BLaER1 treated with 17β-estradiol and CSF1 and Interleukin-3, amounts not matched to agents 10 nM and 100 nM (cell line): ENCODE data around the gene GRIK3.
A peak's percentile ranks its signal among the peaks of the same experiment; 100 is the strongest.

Source experiments
- H3K27ac ChIP-seq, 11 experiments: shearing (Covaris generic); formaldehyde crosslinking; 2 replicates each; pipeline ENCODE4 v1.8.1; 2022
- H3K27me3 ChIP-seq, 11 experiments: shearing (Covaris generic); formaldehyde crosslinking; 2 replicates each; pipeline ENCODE4 v1.8.1; 2022
- H3K36me3 ChIP-seq, 11 experiments: shearing (Covaris generic); formaldehyde crosslinking; 2 replicates each; pipeline ENCODE4 v1.8.1; 2022
- H3K4me1 ChIP-seq, 10 experiments: shearing (Covaris generic); formaldehyde crosslinking; 2 replicates each; pipeline ENCODE4 v1.8.1; 2022
- H3K4me2 ChIP-seq, 11 experiments: shearing (Covaris generic); formaldehyde crosslinking; 2 replicates each; pipeline ENCODE4 v1.8.1; 2022
- H3K4me3 ChIP-seq, 10 experiments: shearing (Covaris generic); formaldehyde crosslinking; 2 replicates each; pipeline ENCODE4 v1.8.1; 2022
- H3K9ac ChIP-seq, 11 experiments: shearing (Covaris generic); formaldehyde crosslinking; 2 replicates each; pipeline ENCODE4 v1.8.1; 2022
- H3K9me3 ChIP-seq, 11 experiments: shearing (Covaris generic); formaldehyde crosslinking; replicated peaks in 1 of 11; 2 replicates each; pipeline ENCODE4 v1.8.1; 2022
- H4K20me1 ChIP-seq, 11 experiments: shearing (Covaris generic); formaldehyde crosslinking; 2 replicates each; pipeline ENCODE4 v1.8.1; 2022
- Cebpa-rat ChIP-seq, 11 experiments: shearing (Covaris generic); IDR thresholded peaks; 2 replicates each; pipeline ENCODE4 v1.8.1; 2022

Gene GRIK3

DNA sequence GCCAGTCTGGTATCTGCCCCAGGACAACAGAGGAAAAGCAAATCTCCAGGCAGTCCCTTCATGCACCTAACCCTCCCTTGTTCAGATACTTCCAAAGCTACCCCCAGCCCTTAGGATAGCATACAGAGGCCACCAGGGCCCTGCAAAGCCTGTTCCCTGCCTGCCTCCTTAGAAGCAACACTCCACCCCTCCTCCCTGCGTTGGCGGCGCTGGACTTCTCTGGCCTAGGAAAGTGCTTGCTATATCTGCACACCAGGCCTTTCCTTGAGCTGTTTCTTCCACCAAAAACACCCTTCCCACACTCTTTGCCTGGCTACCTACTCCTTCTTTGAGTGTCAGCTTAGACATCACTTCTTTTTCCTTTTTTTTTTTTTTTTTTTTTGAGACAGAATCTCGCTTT lies 61.3 kb downstream of the GRIK3 start:
- no peaks in the 10 kb centered on the region for H3K27me3 ChIP-seq
- no peaks in the 10 kb centered on the region for H3K4me1 ChIP-seq
- TF ChIP-seq Cebpa-rat (IDR thresholded peaks at IDR 0.05), result no peak
- no peak overlapping the region for H3K4me2 ChIP-seq
- peaks cover 0 to 9% (median 0%) of the 10 kb centered on the region in 11 experiments; a peak in 1 of 22 replicates for H4K20me1 ChIP-seq
- H3K4me3 ChIP-seq, result no peak overlapping the region
- no peak overlapping the region for H3K9ac ChIP-seq
- H3K36me3 ChIP-seq, result no peaks in the 10 kb centered on the region
- no peak overlapping the region for H3K27ac ChIP-seq
- H3K9me3 ChIP-seq, result peaks cover 0 to 4% (median 0%) of the 10 kb centered on the region in 11 experiments; a peak in 4 of 22 replicates

DNA sequence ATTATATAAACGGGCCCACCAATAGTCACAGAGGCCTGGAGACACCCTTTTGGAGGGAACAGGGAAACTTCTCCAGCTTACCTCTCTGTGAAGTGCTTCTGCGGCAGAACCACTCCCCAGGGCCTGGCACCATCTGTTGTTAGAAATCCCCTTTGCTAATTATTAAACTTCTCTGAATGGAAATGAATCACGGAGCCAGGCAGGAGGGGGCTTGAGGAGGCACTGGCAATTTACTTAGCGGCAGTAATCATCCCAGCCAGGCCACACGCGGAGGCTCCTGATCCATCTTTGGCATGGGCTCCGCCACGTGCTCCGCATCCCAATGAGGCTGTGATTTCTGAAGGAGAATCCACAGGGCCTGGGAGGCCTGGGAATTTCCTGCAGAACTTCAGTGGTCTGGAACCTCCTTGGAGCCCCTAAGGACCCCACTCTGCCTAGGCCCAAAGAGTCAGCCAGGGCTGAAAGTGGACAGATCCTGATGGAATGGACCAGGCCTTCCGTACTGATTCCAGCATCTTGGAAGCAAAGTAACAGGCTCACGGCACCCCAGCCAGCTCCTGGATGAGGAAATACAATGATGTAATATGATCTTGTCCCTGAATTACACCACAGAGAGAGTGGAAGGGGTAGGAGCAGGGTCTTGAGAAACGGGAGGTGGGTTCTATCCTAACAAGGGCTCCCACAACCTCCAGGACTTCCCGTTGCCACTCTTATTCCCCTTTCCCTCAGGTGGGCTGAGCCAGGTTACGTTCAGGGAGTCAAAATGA lies 62.3 kb downstream of the GRIK3 start:
- Histone ChIP-seq H3K27me3 (no peaks in the 10 kb centered on the region), H3K9me3 (no peaks in the 10 kb centered on the region), H3K4me1 (no peaks in the 10 kb centered on the region), H3K9ac (no peak overlapping the region), H3K4me2 (no peak overlapping the region), H3K27ac (no peak overlapping the region), H3K4me3 (no peak overlapping the region), H3K36me3 (no peaks in the 10 kb centered on the region), H4K20me1 (peaks cover 0 to 9% (median 0%) of the 10 kb centered on the region in 11 experiments; a peak in 2 of 22 replicates)
- TF ChIP-seq Cebpa-rat (IDR thresholded peaks at IDR 0.05), result no peak

DNA sequence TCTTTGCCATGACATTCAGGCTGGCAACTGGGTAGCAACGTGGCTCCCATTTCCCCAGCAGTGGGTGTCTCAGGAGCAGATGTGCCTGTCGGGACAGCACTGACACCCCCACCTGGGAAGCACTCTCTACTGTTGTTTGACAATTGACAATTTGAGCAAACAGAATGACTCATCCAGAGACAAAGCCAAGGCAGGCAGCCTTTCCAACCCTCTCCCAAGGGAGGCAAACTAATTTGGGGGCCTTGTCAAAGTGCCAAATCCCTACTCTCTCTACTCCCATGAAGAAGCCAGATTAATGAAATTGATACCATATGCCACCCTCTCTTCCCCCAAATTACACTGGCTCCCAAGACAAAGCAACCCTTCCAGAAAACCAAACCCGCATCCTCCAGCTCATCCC lies 65.6 kb downstream of the GRIK3 start:
- no peaks in the 10 kb centered on the region for H3K9me3 ChIP-seq
- no peak overlapping the region for H3K27ac ChIP-seq
- H3K36me3 ChIP-seq, result no peaks in the 10 kb centered on the region
- peaks cover 0 to 20% (median 0%) of the 10 kb centered on the region in 11 experiments; a peak in 5 of 22 replicates for H4K20me1 ChIP-seq
- H3K4me2 ChIP-seq, result no peak overlapping the region
- H3K4me3 ChIP-seq, result no peak overlapping the region
- H3K9ac ChIP-seq, result no peak overlapping the region
- no peaks in the 10 kb centered on the region for H3K4me1 ChIP-seq
- H3K27me3 ChIP-seq, result no peaks in the 10 kb centered on the region
- TF ChIP-seq Cebpa-rat (IDR thresholded peaks at IDR 0.05), result no peak

DNA sequence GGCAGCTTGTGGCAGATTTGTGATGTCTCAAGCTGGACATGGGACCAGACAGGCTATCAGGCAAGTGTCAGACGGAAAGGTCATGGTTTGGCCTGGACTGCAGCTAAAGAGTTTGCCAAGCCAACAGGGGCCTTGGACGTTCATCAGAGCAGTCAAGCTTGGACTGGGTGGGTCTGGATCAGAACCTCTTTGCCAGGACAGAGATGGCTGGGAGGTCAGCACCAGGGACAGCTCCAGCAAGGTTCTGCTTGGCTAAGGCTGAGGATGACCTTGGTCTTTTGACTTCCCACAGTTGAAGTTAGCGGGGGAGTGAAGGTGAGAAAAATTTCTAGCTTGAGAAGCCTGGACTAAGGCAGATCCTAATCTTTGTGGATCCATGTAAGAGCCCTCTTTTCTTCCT lies 68.1 kb downstream of the GRIK3 start:
- Histone ChIP-seq H3K4me3 (no peak overlapping the region), H3K27me3 (no peaks in the 10 kb centered on the region), H3K27ac (no peak overlapping the region), H3K4me1 (peaks cover 0 to 13% (median 6%) of the 10 kb centered on the region in 10 experiments; a peak in 7 of 20 replicates), H3K4me2 (no peak overlapping the region), H3K9ac (no peak overlapping the region), H3K36me3 (no peaks in the 10 kb centered on the region), H3K9me3 (no peaks in the 10 kb centered on the region), H4K20me1 (peaks cover 0 to 23% (median 0%) of the 10 kb centered on the region in 11 experiments; a peak in 5 of 22 replicates)
- TF ChIP-seq Cebpa-rat (IDR thresholded peaks at IDR 0.05), result no peak

DNA sequence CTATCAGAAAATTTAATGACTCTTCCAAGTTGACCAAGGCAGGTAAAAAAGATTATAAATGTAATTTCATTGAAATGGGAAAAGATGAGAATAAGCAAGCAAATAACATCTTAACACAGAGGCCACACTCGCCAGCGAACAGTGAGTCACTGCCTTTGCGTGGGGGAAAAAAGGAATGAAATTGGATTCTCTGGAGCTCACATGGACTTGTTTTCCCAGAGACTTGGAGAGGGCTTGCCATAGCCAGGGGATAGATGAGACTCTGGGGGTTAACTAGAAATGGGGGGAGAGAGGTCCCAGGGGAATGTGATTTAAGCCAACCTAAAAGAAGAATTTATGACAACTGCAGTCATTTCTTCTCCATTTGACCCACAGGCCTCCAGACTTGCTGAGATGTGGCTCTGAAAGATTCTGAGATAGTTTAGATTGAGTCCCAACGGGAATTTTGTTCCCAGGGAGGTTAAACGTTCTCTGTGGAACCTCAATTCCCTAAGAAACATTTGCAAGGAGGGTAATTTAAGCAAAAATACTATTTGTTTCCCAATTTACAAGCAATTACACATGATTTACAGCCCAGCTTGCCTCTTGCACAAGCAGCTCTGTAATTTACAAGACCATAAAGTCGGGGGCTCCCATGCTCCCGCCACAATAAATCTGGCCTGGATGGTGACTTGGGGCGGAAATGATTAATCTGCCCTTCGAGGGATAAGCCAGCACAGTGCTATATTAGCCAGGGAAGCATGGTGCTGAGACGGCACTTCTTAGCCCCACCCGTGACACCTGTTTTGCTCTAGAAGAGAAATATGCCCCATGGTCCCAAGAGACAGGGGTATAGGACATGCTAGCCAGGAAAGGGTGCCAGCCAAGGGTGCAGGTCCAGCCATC lies 68.8 kb downstream of the GRIK3 start:
- Histone ChIP-seq H3K27ac (no peak overlapping the region), H3K36me3 (no peaks in the 10 kb centered on the region), H3K4me2 (no peak overlapping the region), H3K27me3 (no peaks in the 10 kb centered on the region), H3K9me3 (no peaks in the 10 kb centered on the region), H3K9ac (no peak overlapping the region), H4K20me1 (peaks cover 0 to 25% (median 0%) of the 10 kb centered on the region in 11 experiments; a peak in 5 of 22 replicates), H3K4me3 (no peak overlapping the region), H3K4me1 (peaks cover 0 to 13% (median 6%) of the 10 kb centered on the region in 10 experiments; a peak in 7 of 20 replicates)
- TF ChIP-seq Cebpa-rat (IDR thresholded peaks at IDR 0.05), result no peak

DNA sequence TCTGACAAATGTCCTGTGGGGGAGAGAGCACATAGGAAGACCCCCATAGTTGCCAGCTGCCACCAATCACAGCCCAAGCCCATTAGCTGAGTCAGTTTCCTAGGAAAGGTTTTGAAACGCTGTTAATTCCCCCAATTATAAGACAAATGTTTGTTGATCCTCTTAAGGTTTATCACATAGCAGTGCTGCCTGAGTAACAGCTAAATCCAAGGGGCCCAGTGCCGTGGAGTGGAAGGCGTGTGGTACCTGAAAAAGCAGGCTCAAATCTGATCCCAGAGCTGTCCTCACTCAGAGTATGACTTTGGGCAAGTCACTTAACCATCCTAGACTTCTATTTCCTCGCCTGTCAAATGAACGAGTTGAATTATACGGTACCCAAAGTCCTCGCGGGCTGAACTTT lies 69.5 kb downstream of the GRIK3 start:
- no peaks in the 10 kb centered on the region for H3K36me3 ChIP-seq
- peaks cover 0 to 13% (median 6%) of the 10 kb centered on the region in 10 experiments; a peak in 7 of 20 replicates for H3K4me1 ChIP-seq
- no peaks in the 10 kb centered on the region for H3K27me3 ChIP-seq
- H4K20me1 ChIP-seq, result peaks cover 0 to 32% (median 0%) of the 10 kb centered on the region in 11 experiments; a peak in 5 of 22 replicates
- H3K4me3 ChIP-seq, result no peak overlapping the region
- H3K4me2 ChIP-seq, result no peak overlapping the region
- H3K9me3 ChIP-seq, result no peaks in the 10 kb centered on the region
- no peak for TF ChIP-seq Cebpa-rat (IDR thresholded peaks at IDR 0.05)
- no peak overlapping the region for H3K9ac ChIP-seq
- no peak overlapping the region for H3K27ac ChIP-seq

DNA sequence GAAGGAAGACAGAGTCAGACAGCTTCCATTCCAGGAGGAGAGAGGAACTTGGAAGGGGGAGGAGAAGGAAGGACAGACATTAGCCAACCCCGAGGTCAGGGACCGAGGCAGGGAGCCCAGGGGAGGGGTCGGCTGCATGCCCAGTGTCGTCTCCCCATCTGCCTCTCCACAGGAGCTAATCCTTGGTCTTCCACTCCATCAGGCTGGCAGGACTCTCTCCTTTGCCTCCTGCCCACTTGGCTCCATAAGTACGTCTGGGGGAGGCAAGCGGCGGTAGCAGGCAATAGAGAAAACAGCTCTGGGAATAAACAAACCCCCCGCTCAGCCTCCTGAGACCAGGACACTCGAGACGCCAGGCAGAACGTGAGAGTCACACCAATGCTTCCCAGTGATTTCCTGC lies 71.3 kb downstream of the GRIK3 start:
- no peaks in the 10 kb centered on the region for H3K36me3 ChIP-seq
- no peak for TF ChIP-seq Cebpa-rat (IDR thresholded peaks at IDR 0.05)
- no peaks in the 10 kb centered on the region for H3K9me3 ChIP-seq
- peaks cover 0 to 29% (median 0%) of the 10 kb centered on the region in 11 experiments; a peak in 5 of 22 replicates for H4K20me1 ChIP-seq
- no peak overlapping the region for H3K27ac ChIP-seq
- H3K9ac ChIP-seq, result no peak overlapping the region
- H3K4me3 ChIP-seq, result no peak overlapping the region
- H3K4me2 ChIP-seq, result peak overlapping the region in 1 of 11 experiments; percentile 6; a peak in 1 of 22 replicates
- peaks cover 0 to 13% (median 6%) of the 10 kb centered on the region in 10 experiments; a peak in 7 of 20 replicates for H3K4me1 ChIP-seq
- H3K27me3 ChIP-seq, result no peaks in the 10 kb centered on the region

DNA sequence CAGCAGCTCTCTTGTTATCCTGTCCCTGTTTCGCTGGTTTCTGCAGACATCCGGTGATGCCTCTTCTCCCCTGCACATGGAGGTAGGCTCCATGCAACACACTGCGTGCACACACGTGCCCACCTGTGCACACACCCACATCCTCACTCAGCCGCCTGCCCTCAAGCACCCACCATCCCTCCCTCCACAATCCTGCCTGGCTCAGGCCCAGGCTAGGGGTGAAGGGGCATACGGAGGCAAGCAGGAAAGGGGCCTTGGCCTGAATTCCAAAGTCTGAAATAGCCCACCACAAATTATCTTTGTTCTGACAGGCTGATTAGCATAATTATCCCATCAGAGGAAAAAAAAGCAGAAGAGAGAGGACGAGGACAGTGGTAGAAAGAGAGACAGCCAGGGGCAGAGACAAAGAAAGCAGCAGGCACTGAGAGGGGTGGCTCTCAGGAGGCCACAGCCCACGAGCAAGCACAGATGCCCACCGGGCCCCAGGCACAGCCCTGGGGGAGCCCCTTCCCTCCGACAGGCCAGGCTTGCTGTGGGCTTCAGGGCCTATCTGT lies 73.2 kb downstream of the GRIK3 start:
- H3K4me2 ChIP-seq, result no peak overlapping the region
- no peak overlapping the region for H3K4me3 ChIP-seq
- H3K27ac ChIP-seq, result no peak overlapping the region
- no peaks in the 10 kb centered on the region for H3K27me3 ChIP-seq
- no peaks in the 10 kb centered on the region for H3K9me3 ChIP-seq
- no peak overlapping the region for H3K9ac ChIP-seq
- no peak for TF ChIP-seq Cebpa-rat (IDR thresholded peaks at IDR 0.05)
- H4K20me1 ChIP-seq, result peaks cover 0 to 35% (median 0%) of the 10 kb centered on the region in 11 experiments; a peak in 4 of 22 replicates
- H3K4me1 ChIP-seq, result peaks cover 0 to 22% (median 12%) of the 10 kb centered on the region in 10 experiments; a peak in 12 of 20 replicates
- H3K36me3 ChIP-seq, result no peaks in the 10 kb centered on the region

DNA sequence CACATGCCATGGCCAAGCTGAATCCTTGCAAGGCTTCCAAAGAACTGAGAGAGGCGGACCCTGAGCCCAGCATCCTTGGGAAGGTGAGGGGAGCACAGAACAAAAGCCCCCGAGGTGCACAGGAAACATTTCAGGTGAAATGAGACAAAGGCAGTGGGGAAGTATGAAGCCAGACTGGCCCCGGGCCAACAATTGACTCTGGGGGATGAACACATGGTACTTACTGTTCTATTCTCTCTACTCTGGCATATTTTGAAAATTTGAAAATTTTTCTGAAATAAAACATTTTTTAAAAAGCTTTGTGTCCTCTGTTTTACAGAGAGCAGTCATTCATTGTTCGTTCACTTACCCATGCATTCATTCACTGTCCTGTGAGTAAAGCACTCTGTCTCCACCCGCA lies 77.7 kb downstream of the GRIK3 start:
- Histone ChIP-seq H3K4me2 (peak overlapping the region in 4 of 11 experiments; percentile 21 to 87 (median 82); a peak in 5 of 22 replicates), H4K20me1 (peaks cover 0 to 22% (median 0%) of the 10 kb centered on the region in 11 experiments; a peak in 4 of 22 replicates), H3K4me3 (no peak overlapping the region), H3K36me3 (no peaks in the 10 kb centered on the region), H3K27me3 (no peaks in the 10 kb centered on the region), H3K9me3 (no peaks in the 10 kb centered on the region), H3K4me1 (peaks cover 4 to 55% (median 50%) of the 10 kb centered on the region in 10 experiments; a peak in 18 of 20 replicates), H3K9ac (no peak overlapping the region), H3K27ac (no peak overlapping the region)
- TF ChIP-seq Cebpa-rat (IDR thresholded peaks at IDR 0.05), result no peak
